DND-41 (cell line): Measurements from ENCODE around the gene FHOD3.

Experiments
- ATAC-seq: fragments of 200-7000 bp; cut with Tn5 transposase; 3 replicates; pipeline ENCODE4 v1.9.1; 2021; ENCODE audit warnings: low read depth; ENCODE audit not compliant: insufficient read depth
- DNase-seq: peaks from one replicate; pipeline ENCODE4 v3.0.0-alpha.2; 2020
- H2AFZ ChIP-seq: 2 replicates; pipeline ENCODE4 v1.6.0; 2012; ENCODE audit warnings: low read depth, low read length
- H3K27ac ChIP-seq: 2 replicates; pipeline ENCODE4 v1.5.1; 2012; ENCODE audit warnings: low read length, inconsistent platforms
- H3K27me3 ChIP-seq: fragments of 200-600 bp; sonication (generic); 2 replicates; pipeline ENCODE4 v1.6.0; 2012; ENCODE audit warnings: low read length, mild to moderate bottlenecking, inconsistent platforms; ENCODE audit not compliant: insufficient read depth, poor library complexity
- H3K36me3 ChIP-seq: 2 replicates; pipeline ENCODE4 v1.5.1; 2012; ENCODE audit warnings: low read length, inconsistent platforms; ENCODE audit not compliant: insufficient read depth
- H3K4me1 ChIP-seq: 2 replicates; pipeline ENCODE4 v1.5.1; 2012; ENCODE audit warnings: mild to moderate bottlenecking, low read length; ENCODE audit not compliant: insufficient read depth
- H3K4me2 ChIP-seq: 2 replicates; pipeline ENCODE4 v1.6.0; 2012; ENCODE audit warnings: mild to moderate bottlenecking, moderate library complexity, low read length, inconsistent platforms; ENCODE audit not compliant: insufficient read depth
- H3K4me3 ChIP-seq, 2 experiments: fragments of 200-600 bp in 1 of 2; shearing (Covaris generic) in 1 of 2; 2 replicates each; pipeline ENCODE4 v1.5.1; 2012 to 2016; ENCODE audit warnings: inconsistent platforms in 2 of 2, low read length in 2 of 2, mild to moderate bottlenecking in 2 of 2, low read depth in 1 of 2, moderate library complexity in 1 of 2
- H3K79me2 ChIP-seq: 2 replicates; pipeline ENCODE4 v1.6.0; 2012; ENCODE audit warnings: low read length, inconsistent platforms; ENCODE audit not compliant: insufficient read depth
- H3K9ac ChIP-seq: 2 replicates; pipeline ENCODE4 v1.6.0; 2012; ENCODE audit warnings: low read depth, mild to moderate bottlenecking, inconsistent platforms, low read length, moderate library complexity
- H3K9me3 ChIP-seq: 2 replicates; pipeline ENCODE4 v1.5.1; 2012; ENCODE audit warnings: low read length, moderate library complexity, mild to moderate bottlenecking, inconsistent platforms; ENCODE audit not compliant: insufficient read depth, severe bottlenecking
- H4K20me1 ChIP-seq: 2 replicates; pipeline ENCODE4 v1.6.0; 2012; ENCODE audit warnings: low read length; ENCODE audit not compliant: insufficient read depth
- EZH2 ChIP-seq: IDR thresholded peaks from 3 replicates; pipeline ENCODE4 v1.6.1; 2012; ENCODE audit warnings: borderline replicate concordance, low read depth, mild to moderate bottlenecking, moderate library complexity, low read length, inconsistent platforms; ENCODE audit not compliant: severe bottlenecking
- TF ChIP-seq, protein P1 (sequence below): IDR thresholded peaks from 2 replicates; pipeline ENCODE4 v1.5.1; 2012; ENCODE audit warnings: borderline replicate concordance, low read length, moderate library complexity, mild to moderate bottlenecking; ENCODE audit not compliant: poor library complexity, severe bottlenecking; ENCODE audit errors: extremely low read depth

Gene FHOD3

DNA sequence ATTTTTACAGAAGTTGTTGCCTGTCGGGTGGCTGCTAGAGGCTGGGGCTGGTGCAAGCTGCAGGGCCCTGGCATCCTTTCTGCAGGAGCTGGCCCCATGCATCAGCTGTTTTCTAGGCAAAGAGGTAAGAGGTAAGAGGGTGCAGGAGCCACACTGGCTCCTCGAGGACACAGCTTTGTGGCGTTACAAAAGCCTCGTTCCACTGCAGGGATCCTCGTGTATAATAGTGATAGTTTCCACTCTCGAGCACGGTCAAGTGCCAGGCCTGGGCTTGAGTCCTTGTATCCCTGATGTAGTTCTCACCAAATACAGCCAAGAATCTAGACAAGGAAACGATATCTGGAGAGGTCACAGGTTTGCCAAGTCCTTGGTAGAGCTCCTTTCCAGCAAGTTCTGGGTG, 33.2 kb upstream of the FHOD3 start:
- no peaks in the 10 kb centered on the region for H3K9me3 ChIP-seq
- H3K36me3 ChIP-seq = no peaks in the 10 kb centered on the region
- DNase-seq = no peak
- H3K4me3 ChIP-seq = no peak overlapping the region
- ATAC-seq = no peak
- no peaks in the 10 kb centered on the region for H3K79me2 ChIP-seq
- H3K27me3 ChIP-seq = peaks cover 18% of the 10 kb centered on the region
- no peak overlapping the region for H3K4me2 ChIP-seq
- H3K4me1 ChIP-seq = no peaks in the 10 kb centered on the region
- H3K9ac ChIP-seq = no peak overlapping the region
- no peaks in the 10 kb centered on the region for H4K20me1 ChIP-seq
- no peak overlapping the region for H3K27ac ChIP-seq
- H2AFZ ChIP-seq = no peak overlapping the region
- TF ChIP-seq EZH2 = no peak
- TF ChIP-seq, protein P1, sequence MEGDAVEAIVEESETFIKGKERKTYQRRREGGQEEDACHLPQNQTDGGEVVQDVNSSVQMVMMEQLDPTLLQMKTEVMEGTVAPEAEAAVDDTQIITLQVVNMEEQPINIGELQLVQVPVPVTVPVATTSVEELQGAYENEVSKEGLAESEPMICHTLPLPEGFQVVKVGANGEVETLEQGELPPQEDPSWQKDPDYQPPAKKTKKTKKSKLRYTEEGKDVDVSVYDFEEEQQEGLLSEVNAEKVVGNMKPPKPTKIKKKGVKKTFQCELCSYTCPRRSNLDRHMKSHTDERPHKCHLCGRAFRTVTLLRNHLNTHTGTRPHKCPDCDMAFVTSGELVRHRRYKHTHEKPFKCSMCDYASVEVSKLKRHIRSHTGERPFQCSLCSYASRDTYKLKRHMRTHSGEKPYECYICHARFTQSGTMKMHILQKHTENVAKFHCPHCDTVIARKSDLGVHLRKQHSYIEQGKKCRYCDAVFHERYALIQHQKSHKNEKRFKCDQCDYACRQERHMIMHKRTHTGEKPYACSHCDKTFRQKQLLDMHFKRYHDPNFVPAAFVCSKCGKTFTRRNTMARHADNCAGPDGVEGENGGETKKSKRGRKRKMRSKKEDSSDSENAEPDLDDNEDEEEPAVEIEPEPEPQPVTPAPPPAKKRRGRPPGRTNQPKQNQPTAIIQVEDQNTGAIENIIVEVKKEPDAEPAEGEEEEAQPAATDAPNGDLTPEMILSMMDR = no peak

DNA sequence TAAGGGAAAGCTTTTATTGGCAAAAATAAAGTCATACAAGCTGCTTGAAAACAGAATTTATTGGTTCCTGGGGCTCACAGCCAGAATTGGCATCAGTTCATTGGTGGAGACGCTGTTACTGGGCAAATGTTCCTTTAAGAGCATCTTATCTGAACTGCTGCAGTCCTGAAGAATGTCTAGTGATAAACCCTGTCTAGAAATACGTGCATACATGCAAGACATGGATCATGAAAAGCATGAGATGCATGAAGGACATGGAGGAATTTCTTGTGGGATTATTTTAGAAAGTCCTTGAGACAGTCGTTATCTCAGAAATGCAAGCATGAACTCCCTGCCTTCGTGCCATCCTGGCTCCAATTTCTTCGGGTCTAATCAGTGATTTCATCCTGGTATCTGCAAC, 32.5 kb upstream of the FHOD3 start:
- no peak overlapping the region for H3K4me2 ChIP-seq
- no peaks in the 10 kb centered on the region for H3K79me2 ChIP-seq
- no peaks in the 10 kb centered on the region for H3K36me3 ChIP-seq
- no peak overlapping the region for H2AFZ ChIP-seq
- no peak overlapping the region for H3K27ac ChIP-seq
- H3K4me1 ChIP-seq = no peaks in the 10 kb centered on the region
- H3K9ac ChIP-seq = no peak overlapping the region
- H3K27me3 ChIP-seq = peaks cover 18% of the 10 kb centered on the region
- H3K4me3 ChIP-seq = no peak overlapping the region
- no peaks in the 10 kb centered on the region for H3K9me3 ChIP-seq
- no peak for DNase-seq
- no peak for ATAC-seq
- TF ChIP-seq EZH2 = no peak
- TF ChIP-seq, protein P1 = no peak
- no peaks in the 10 kb centered on the region for H4K20me1 ChIP-seq

DNA sequence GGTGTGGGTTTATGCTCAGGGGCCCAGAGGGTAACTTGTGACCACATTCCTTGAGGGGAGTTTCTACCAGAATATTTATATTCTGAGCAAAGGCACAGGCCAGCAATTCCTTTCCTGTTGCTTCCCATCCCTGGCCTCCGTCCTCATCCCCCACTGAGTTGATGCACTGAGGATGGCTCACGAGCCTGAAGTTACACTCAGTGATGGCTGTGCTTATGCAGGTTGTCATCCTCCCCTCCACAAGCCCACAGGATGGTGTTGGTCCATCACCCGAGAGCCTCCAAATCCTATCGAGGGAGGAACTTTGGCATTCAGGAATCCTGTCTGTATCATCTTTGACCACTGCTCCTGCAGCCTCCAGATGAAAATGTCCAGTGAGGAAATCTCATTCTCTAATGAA, 28.4 kb upstream of the FHOD3 start:
- no peak overlapping the region for H3K27ac ChIP-seq
- no peaks in the 10 kb centered on the region for H4K20me1 ChIP-seq
- H3K4me3 ChIP-seq = no peak overlapping the region
- no peaks in the 10 kb centered on the region for H3K79me2 ChIP-seq
- no peak overlapping the region for H2AFZ ChIP-seq
- no peak overlapping the region for H3K9ac ChIP-seq
- peaks cover 9% of the 10 kb centered on the region for H3K27me3 ChIP-seq
- no peak for DNase-seq
- no peak for ATAC-seq
- TF ChIP-seq, protein P1 = no peak
- TF ChIP-seq EZH2 = no peak
- no peaks in the 10 kb centered on the region for H3K36me3 ChIP-seq
- H3K9me3 ChIP-seq = no peaks in the 10 kb centered on the region
- H3K4me2 ChIP-seq = no peak overlapping the region
- no peaks in the 10 kb centered on the region for H3K4me1 ChIP-seq

- no peaks in the 10 kb centered on the region for H4K20me1 ChIP-seq
- H3K9me3 ChIP-seq = no peaks in the 10 kb centered on the region
- H3K4me1 ChIP-seq = no peaks in the 10 kb centered on the region
- H3K36me3 ChIP-seq = no peaks in the 10 kb centered on the region
- H3K27me3 ChIP-seq = peaks cover 7% of the 10 kb centered on the region
- no peak overlapping the region for H2AFZ ChIP-seq
- H3K4me2 ChIP-seq = no peak overlapping the region
- no peak for TF ChIP-seq EZH2
- TF ChIP-seq, protein P1 = no peak
- DNase-seq (no peak), ATAC-seq (no peak)
- no peak overlapping the region for H3K4me3 ChIP-seq
- no peaks in the 10 kb centered on the region for H3K79me2 ChIP-seq
- no peak overlapping the region for H3K27ac ChIP-seq
- H3K9ac ChIP-seq = no peak overlapping the region
Observed at GRCh38 chr18:36271153-36271552, 26.4 kb upstream of the FHOD3 start.
